ENCODE results near the gene ENG. TPM values are rescaled to one million over a fixed set of nuclear protein-coding genes. Genes with fewer than 3 reads are reported as not detected.
"Not testable (repeated sequence)": the region's sequence is repeated elsewhere in the genome, so short reads cannot be mapped to it uniquely, and the experiment has no call there.

ENG gene
- total RNA-seq, 1 donor from 2014 or later, result 32.2 TPM

GRCh38 chr9:127792417-127793031 is 61.9 kb downstream of the ENG start:
- H3K4me1 Mint-ChIP-seq (ENCODE audit: low read depth), result peaks cover 42% of the 10 kb centered on the region
- intact Hi-C loops (cut with micrococcal nuclease), result no loop called here
- no peaks in the 10 kb centered on the region for H3K27me3 Mint-ChIP-seq (ENCODE audit: insufficient read depth)
- H3K9me3 Mint-ChIP-seq, result no peaks in the 10 kb centered on the region
- no peak overlapping the region for H3K27ac Mint-ChIP-seq
- no peak for DNase-seq (ENCODE audit: low spot score)
- H3K36me3 Mint-ChIP-seq (ENCODE audit: low read depth), result peaks cover 42% of the 10 kb centered on the region
- no peak overlapping the region for H3K4me3 Mint-ChIP-seq

DNA sequence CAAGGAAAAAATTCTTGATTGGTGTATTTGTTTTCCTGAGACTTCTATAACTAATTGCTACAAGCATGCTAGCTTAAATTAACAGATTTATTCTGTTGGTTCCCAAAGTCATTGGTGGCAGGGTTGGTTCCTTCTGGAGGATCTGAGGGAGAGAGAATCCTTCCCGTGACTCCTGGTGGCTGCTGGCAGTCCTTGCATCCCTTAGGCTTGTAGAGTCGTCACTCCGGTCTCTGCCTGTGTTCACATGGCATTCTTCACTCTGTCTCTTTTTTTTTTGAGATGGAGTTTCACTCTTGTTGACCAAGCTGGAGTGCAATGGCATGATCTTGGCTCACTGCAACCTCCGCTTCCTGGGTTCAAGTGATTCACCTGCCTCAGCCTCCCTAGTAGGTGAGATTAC is 63.4 kb downstream of the ENG start:
- DNase-seq (ENCODE audit: low spot score), result no peak
- Mint-ChIP-seq H3K36me3 (ENCODE audit: low read depth) (peaks cover 46% of the 10 kb centered on the region), H3K4me1 (ENCODE audit: low read depth) (peaks cover 38% of the 10 kb centered on the region), H3K27ac (no peak overlapping the region), H3K9me3 (no peaks in the 10 kb centered on the region), H3K4me3 (no peak overlapping the region), H3K27me3 (ENCODE audit: insufficient read depth) (no peaks in the 10 kb centered on the region)
- intact Hi-C loops (cut with micrococcal nuclease), result no loop called here

GRCh38 chr9:127790094-127790855 is 64.2 kb downstream of the ENG start:
- Mint-ChIP-seq H3K4me1 (ENCODE audit: low read depth) (peaks cover 34% of the 10 kb centered on the region), H3K36me3 (ENCODE audit: low read depth) (peaks cover 46% of the 10 kb centered on the region), H3K27ac (peak overlapping the region; percentile 67), H3K4me3 (no peak overlapping the region), H3K27me3 (ENCODE audit: insufficient read depth) (no peaks in the 10 kb centered on the region), H3K9me3 (no peaks in the 10 kb centered on the region)
- no peak for DNase-seq (ENCODE audit: low spot score)
- intact Hi-C loops (cut with micrococcal nuclease), result no loop called here

DNA sequence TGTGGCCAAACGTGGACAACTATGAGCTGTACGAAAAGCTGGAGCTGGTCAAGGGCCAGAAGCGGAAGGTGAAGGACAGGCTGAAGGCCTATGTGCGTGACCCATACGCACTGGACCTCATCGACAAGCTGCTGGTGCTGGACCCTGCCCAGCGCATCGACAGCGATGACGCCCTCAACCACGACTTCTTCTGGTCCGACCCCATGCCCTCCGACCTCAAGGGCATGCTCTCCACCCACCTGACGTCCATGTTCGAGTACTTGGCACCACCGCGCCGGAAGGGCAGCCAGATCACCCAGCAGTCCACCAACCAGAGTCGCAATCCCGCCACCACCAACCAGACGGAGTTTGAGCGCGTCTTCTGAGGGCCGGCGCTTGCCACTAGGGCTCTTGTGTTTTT is 65.3 kb downstream of the ENG start:
- H3K4me1 Mint-ChIP-seq (ENCODE audit: low read depth), result peaks cover 42% of the 10 kb centered on the region
- peaks cover 45% of the 10 kb centered on the region for H3K36me3 Mint-ChIP-seq (ENCODE audit: low read depth)
- H3K27ac Mint-ChIP-seq, result peak overlapping the region; percentile 86
- H3K4me3 Mint-ChIP-seq, result peak overlapping the region; percentile 20
- no peak for DNase-seq (ENCODE audit: low spot score)
- no peaks in the 10 kb centered on the region for H3K9me3 Mint-ChIP-seq
- intact Hi-C loops (cut with micrococcal nuclease), result loop anchor here (5.0 kb wide), 2 partner anchors 238 to 278 kb away; partner anchors contain the start of genes NAIF1 and SLC25A25
- H3K27me3 Mint-ChIP-seq (ENCODE audit: insufficient read depth), result no peaks in the 10 kb centered on the region

- peak overlapping the region; percentile 86 for H3K27ac Mint-ChIP-seq
- peaks cover 43% of the 10 kb centered on the region for H3K36me3 Mint-ChIP-seq (ENCODE audit: low read depth)
- intact Hi-C loops (cut with micrococcal nuclease), result loop anchor here (1.0 to 5.0 kb wide), 3 partner anchors 8 to 279 kb away; partner anchors contain the start of genes NAIF1 and SLC25A25
- H3K27me3 Mint-ChIP-seq (ENCODE audit: insufficient read depth), result no peaks in the 10 kb centered on the region
- peaks cover 49% of the 10 kb centered on the region for H3K4me1 Mint-ChIP-seq (ENCODE audit: low read depth)
- no peaks in the 10 kb centered on the region for H3K9me3 Mint-ChIP-seq
- peak overlapping the region; percentile 96 for H3K4me3 Mint-ChIP-seq
- peak; percentile 12 for DNase-seq (ENCODE audit: low spot score)
These were observed 66.0 kb downstream of the ENG start for GRCh38 chr9:127788337-127789011.

DNA sequence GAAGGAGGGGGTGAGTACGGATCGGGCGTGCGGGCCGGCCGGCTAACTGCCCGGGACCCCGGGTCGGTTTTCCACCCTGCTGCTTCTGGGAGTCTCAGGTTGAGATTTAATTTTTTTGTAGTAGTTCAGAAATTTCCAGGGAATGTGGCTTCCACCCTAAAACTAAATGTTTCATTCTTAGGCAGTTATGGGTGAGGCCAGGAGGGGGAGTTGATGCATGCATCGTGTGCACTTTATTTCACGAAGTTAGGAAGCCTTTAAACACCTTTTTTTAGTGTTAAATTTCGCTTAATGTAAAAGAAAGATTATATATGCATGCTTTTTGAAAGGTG is 67.7 kb downstream of the ENG start:
- DNase-seq (ENCODE audit: low spot score), result no peak
- Mint-ChIP-seq H3K4me1 (ENCODE audit: low read depth) (peaks cover 63% of the 10 kb centered on the region), H3K27ac (peak overlapping the region; percentile 87), H3K4me3 (peak overlapping the region; percentile 96), H3K9me3 (no peaks in the 10 kb centered on the region), H3K27me3 (ENCODE audit: insufficient read depth) (no peaks in the 10 kb centered on the region), H3K36me3 (ENCODE audit: low read depth) (peaks cover 40% of the 10 kb centered on the region)
- intact Hi-C loops (cut with micrococcal nuclease), result loop anchor here (1.0 to 5.0 kb wide), 5 partner anchors 16 to 281 kb away; partner anchors contain the start of genes FPGS, NAIF1 and SLC25A25

DNA sequence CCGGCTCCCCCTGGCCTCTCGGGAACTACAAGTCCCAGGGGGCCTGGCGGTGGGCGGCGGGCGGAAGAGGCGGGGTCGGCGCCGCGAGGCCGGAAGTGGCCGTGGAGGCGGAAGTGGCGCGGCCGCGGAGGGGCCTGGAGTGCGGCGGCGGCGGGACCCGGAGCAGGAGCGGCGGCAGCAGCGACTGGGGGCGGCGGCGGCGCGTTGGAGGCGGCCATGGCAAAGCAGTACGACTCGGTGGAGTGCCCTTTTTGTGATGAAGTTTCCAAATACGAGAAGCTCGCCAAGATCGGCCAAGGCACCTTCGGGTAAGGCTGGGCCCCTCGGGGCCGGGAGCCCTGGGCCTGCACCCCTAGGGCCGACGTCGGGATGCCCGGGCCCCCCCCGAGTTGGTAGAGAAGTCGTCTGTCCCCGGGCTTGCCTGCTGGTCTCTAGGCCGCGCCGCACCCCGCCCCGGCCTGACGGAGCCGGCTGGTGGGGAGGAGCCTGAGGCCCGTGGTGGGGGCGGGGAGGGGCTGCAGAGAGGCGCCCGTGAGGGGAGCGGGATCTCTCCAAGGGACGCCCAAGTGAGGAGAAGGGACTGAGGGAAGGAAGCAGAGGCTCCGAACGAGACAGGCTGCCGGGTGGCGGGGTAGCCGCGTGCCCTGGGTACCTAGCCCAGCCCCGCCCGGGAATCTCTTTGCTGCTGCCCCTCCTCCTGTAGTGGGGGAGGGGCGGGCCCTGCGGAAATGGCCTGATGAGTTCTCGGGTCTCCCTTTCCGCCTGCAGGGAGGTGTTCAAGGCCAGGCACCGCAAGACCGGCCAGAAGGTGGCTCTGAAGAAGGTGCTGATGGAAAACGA is 68.3 kb downstream of the ENG start, which contains the start of gene CDK9:
CDK9 (plus strand) TSS at position 102 of the 840 bp plus-strand sequence; CDS start at position 217, 115 bp downstream.
- Mint-ChIP-seq H3K36me3 (ENCODE audit: low read depth) (peaks cover 43% of the 10 kb centered on the region), H3K9me3 (no peaks in the 10 kb centered on the region), H3K4me1 (ENCODE audit: low read depth) (peaks cover 68% of the 10 kb centered on the region), H3K27ac (peak within 1 kb of the TSS; percentile 99), H3K4me3 (peak within 1 kb of the TSS; percentile 96), H3K27me3 (ENCODE audit: insufficient read depth) (no peaks in the 10 kb centered on the region)
- intact Hi-C loops (cut with micrococcal nuclease), result loop anchor here (1.0 to 5.0 kb wide), 9 partner anchors 10 to 281 kb away; partner anchors contain the start of genes FPGS, NAIF1, SLC25A25 and TOR2A
- peak; percentile 93 for DNase-seq (ENCODE audit: low spot score)

- H3K36me3 Mint-ChIP-seq (ENCODE audit: low read depth), result peaks cover 40% of the 10 kb centered on the region
- H3K27ac Mint-ChIP-seq, result peak overlapping the region; percentile 99
- H3K9me3 Mint-ChIP-seq, result no peaks in the 10 kb centered on the region
- H3K4me3 Mint-ChIP-seq, result peak overlapping the region; percentile 96
- peak; percentile 87 for DNase-seq (ENCODE audit: low spot score)
- H3K4me1 Mint-ChIP-seq (ENCODE audit: low read depth), result peaks cover 67% of the 10 kb centered on the region
- H3K27me3 Mint-ChIP-seq (ENCODE audit: insufficient read depth), result no peaks in the 10 kb centered on the region
- intact Hi-C loops (cut with micrococcal nuclease), result loop anchor here (1.0 to 5.0 kb wide), 6 partner anchors 9 to 282 kb away; partner anchors contain the start of genes NAIF1, SLC25A25 and TOR2A
These were observed 69.2 kb downstream of the ENG start for GRCh38 chr9:127785023-127785932.

DNA sequence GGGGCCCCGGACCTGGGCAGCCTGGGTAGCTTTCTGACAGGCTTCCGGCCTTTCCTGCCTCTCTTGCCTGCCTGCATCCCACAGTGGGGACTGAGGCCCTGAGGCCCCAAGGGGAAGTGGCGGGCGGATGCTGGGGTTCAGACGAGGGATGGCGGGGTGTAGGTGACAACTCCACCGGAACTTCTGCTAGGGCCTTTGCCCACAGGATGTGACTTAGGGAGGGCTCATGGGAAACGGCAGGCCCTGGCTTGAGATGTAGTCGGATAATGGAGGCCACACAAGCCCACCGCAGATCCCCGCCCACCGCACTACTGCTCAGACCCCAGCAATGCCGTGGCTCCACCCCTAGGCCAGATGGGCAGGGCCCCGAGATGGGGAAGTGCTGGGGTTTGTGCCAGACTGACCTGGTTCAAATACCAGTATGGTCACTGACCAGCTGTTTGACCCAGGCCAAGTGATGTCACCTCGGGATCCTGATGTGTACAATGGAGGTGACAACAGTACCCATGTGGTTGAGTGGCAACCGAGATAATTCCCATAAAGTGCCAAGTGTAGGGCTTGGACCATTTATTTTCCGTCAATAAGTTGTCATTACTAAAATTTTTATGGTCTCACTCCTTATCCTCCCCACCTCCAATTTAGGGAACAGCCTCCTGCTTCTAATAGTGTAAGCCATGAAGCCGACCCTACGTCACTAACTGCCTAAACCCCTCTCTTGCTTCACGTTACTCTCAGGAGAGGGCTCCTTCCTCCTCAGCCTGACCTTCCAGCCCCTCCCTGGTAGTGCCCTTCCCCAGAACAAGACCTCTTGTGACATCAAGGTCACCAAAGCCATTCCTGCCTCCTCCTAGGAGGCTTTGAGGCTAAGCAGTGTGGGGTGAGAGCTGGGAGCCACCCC is 71.1 kb downstream of the ENG start:
- intact Hi-C loops (cut with micrococcal nuclease), result no loop called here
- peak; percentile 77 for DNase-seq (ENCODE audit: low spot score)
- Mint-ChIP-seq H3K4me1 (ENCODE audit: low read depth) (peaks cover 69% of the 10 kb centered on the region), H3K4me3 (peak overlapping the region; percentile 81), H3K27ac (peak overlapping the region; percentile 99), H3K9me3 (no peaks in the 10 kb centered on the region), H3K27me3 (ENCODE audit: insufficient read depth) (no peaks in the 10 kb centered on the region), H3K36me3 (ENCODE audit: low read depth) (peaks cover 22% of the 10 kb centered on the region)

DNA sequence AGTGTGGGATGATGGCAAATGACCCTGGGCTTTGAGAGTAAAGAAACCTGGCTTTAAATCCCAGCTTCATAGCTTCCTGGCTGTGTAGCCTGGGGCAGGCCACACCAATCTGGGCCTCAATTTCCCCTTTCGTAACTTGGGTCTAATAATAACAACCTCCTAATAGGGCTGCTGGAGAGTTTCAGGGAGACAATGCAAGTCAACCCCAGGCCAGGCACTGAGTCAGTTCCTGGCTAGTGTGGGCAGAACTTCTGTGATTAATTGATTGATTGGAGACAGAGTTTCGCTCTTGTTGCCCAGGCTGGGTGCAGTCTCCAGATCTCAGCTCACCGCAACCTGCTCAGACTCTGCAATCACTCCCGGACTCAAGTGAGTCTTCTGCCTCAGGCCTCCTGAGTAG is 72.7 kb downstream of the ENG start:
- DNase-seq (ENCODE audit: low spot score), result no peak
- H3K4me3 Mint-ChIP-seq, result peak overlapping the region; percentile 42
- H3K4me1 Mint-ChIP-seq (ENCODE audit: low read depth), result peaks cover 70% of the 10 kb centered on the region
- H3K27ac Mint-ChIP-seq, result peak overlapping the region; percentile 81
- H3K27me3 Mint-ChIP-seq (ENCODE audit: insufficient read depth), result no peaks in the 10 kb centered on the region
- H3K9me3 Mint-ChIP-seq, result no peaks in the 10 kb centered on the region
- peaks cover 19% of the 10 kb centered on the region for H3K36me3 Mint-ChIP-seq (ENCODE audit: low read depth)
- intact Hi-C loops (cut with micrococcal nuclease), result no loop called here

DNA sequence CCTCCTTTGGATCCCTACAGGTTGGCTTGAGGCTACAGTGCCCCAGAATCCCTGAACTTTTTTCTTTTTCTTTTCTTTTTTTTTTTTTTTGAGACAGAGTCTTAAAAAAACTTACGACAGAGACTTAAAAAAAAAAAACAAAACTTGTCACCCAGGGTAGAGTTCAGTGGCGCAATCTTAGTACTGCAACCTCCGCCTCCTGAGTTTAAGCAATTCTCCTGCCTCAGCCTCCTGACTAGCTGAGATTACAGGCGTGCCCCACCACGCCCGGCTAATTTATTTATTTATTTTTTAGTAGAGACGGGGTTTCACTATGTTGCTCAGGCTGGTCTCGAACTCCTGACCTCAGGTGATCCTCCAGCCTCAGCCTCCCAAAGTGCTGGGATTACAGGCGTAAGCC is 73.5 kb downstream of the ENG start:
- H3K4me3 Mint-ChIP-seq; DNase-seq (ENCODE audit: low spot score); H3K9me3 Mint-ChIP-seq; H3K27me3 Mint-ChIP-seq (ENCODE audit: insufficient read depth); intact Hi-C loops (cut with micrococcal nuclease): not testable (repeated sequence)
- H3K4me1 Mint-ChIP-seq (ENCODE audit: low read depth), result peaks cover 74% of the 10 kb centered on the region
- peaks cover 15% of the 10 kb centered on the region for H3K36me3 Mint-ChIP-seq (ENCODE audit: low read depth)
- peak overlapping the region; percentile 29 for H3K27ac Mint-ChIP-seq
